Measurements from ENCODE around the gene SLC8A1.

The SLC8A1 gene

DNA sequence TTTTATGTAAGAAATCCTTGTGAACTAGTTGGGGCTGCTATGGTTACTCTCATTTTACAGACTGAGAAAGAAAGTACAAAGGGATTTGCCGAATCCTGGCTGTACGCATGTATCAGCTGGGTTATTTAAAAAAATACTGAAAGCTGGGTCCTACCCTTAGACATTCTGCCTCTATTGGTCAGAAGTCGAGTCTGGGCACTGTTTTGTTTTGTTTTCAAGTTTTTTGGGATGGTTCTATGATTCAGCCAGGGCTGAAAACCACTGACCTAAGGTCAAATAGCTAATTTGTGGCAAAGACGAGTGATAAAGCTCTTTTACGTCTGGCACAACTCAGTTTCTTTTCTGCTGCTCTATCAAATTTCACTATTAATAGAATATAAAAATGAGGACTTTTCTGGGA is 5.9 kb upstream of the SLC8A1 start:
- no peak for DNase-seq

DNA sequence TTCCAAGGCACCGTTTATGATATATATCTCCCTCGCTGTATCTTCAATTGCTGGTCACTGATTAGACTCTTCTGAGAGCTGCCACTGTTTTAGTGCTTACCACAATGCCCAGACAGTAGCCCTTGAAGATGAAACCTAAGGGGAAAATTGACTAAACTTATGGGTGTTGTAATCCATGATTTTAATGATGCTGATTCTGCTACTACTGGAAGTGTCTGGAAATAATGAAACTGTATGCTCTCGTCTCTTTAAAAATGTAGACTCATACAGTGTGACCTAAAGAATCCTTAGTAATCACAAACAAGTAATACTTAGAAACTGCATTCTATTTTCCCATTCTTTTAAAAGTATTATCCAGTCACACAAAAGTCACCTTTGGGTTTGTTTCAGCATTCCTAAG is 5.5 kb upstream of the SLC8A1 start:
- DNase-seq, result peak in 1 of 2 donors; percentile 47

DNA sequence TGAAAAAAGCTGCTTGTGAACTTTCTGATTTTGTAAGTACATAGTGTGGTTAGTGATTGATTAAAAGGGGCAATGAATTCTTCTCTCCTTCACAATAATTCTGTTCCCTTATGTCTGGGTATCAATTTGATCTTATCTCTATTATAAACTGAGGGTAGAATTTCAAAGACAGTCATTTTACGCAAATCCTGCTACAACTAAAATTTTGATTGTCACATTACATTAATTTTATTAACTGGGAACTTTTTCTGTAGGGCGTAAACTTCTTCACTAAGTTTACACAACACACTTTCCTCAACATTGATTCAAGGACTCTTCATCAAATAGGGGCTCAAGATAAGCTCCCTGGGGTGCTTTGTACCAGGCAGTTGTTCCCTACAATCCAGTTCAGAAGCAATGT is 5.0 kb upstream of the SLC8A1 start:
- DNase-seq, result no peak

DNA sequence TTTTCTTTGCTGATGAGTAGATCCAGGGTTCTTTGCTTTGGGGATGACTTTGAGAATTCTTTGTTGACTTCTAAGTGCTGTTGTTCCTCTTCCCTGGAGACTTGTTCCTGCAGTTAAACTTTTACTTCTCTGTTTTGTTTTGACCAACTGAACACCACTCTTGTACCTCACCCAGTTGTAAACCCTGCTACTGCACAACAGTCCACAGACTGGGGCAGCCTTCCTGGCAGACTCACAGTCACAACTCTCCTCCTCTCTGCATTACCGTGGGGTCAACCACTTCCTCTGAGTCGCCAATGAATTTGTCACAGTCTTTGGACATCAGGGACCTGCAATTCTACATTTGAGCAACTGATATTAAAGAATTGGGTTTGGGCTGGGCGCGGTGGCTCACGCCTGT is 3.8 kb upstream of the SLC8A1 start:
- DNase-seq, result peak; percentile 75 to 77

DNA sequence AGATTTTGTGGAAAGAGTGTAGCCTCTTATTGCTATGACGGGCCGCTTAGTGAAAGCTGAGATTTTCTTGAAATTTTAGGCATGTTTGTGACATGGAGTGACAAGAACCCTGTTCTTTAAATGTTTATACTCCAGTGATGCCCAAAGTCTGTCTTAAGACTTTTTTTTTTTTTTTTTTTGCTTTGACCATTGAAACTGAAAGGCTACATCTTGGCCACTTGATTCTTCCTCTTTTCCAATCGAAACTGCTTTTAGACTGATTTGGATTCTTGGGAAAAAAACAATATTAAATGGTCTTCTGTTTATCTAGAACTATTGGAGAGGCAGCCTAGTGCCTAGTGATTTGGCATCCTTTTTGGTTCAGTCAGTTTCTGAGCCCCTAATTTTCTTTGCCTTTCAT is 2.4 kb upstream of the SLC8A1 start:
- peak; percentile 35 to 42 for DNase-seq

DNA sequence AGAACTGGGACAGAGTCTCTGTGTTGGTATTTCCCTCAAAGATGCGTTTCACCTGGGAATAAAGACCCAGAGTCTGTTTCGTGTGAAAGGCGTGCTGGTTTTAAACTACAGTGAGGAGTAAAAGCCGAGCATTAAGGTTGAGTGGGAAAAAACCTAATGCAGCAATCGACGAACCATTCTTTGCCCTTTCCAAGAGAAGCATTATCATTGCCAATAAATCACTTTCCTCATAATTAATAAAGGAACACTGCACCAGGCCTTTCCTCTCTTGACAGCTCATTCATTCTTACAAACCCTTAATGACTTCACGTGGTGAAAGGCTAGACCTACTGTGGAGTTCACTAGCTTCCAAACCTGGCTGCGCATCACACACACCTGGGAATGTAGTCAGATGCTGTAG is 896 bp upstream of the SLC8A1 start:
- DNase-seq, result no peak

DNA sequence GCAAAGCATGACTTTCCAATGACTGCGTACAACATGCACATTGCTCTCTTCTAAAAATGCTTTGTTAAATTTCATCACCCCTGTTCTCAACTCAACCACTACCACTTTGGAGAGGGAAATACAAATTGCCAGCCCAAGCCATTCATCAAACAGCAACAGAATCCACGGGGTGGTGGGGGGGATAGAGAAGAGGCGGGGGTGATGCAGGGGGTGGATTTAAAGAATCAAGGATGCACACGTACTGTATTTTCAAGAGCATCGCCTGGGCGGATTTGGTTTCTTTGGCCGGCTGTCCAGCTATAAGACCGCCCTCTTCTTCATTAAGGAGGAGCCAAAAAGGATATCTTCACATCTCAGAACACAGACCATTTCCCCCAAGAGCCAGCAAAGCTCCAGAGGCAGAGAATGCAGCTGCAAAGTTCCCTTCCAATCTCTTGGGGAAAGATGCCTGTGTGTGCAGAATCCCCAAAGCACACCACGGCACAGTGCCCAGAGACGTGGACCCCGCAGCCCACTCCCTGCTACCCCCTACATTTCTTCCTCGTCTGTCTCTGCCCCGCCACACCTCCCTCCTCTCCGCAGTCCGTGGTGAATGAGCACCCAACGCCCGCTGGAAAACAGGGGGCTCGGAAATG is 977 bp downstream of the SLC8A1 start:
- DNase-seq, result peak; percentile 53 to 61

DNA sequence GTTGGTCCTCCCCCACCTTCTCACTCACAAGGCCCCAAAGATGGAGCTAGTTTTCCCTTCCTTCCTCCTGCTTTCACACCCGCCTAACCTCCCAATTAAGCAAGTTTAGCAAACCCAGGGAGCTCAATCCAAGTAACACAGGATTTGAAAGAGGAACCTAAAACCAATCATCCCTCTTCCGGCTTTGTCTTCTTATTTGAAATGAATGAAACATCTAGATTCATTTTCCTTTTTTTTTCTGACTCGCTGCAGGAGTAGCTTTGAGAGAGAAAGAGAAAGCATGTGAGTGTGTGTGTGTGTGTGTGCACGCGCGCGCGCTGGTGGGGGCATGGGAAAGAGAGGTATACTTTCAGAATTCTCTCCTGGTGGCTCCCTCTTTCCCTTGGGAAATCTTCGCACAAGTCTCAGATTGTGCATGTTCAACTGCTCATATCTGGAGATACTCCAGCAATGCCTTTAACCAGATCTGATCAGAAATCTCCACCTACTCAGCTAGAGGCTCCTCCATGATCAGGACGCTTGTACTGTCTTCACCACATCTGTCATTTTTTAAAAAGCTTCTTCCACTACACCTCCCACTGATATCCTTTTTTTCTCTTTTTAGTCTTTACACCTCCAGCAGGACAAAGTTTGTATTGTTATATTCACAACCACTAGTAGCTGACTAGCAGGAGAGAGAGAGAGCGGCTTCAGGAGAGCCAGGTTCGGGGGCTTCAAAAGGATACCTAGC is 1.7 kb downstream of the SLC8A1 start:
- peak; percentile 80 to 81 for DNase-seq

DNA sequence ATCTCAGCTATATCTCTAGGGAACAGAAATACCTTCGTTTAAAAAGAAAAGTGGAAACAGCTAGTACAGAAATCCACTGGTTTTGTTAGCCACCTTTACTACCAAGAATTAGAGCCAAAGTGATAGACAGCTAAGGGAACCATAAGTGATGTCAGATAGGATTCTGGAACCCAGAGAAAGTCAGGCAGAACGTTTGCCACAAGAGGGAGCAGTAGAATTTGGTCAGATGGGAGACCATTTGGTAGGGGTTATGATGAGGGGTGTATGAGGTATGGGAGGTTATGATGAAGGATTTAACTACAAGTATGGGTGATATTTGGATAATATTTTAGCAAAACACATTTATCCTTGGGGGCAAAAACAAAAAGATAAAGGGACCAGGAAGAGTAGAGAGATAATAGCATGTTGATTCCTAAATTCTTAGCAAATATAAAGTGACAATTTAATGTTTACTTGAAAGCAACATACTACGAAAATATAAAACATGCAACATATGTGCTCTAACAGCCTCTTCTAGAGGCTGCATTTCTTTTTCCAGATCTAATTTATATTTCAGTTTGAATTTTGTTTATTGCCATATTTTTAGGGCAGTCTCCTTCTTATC is 3.3 kb downstream of the SLC8A1 start:
- DNase-seq, result peak; percentile 47 to 77

DNA sequence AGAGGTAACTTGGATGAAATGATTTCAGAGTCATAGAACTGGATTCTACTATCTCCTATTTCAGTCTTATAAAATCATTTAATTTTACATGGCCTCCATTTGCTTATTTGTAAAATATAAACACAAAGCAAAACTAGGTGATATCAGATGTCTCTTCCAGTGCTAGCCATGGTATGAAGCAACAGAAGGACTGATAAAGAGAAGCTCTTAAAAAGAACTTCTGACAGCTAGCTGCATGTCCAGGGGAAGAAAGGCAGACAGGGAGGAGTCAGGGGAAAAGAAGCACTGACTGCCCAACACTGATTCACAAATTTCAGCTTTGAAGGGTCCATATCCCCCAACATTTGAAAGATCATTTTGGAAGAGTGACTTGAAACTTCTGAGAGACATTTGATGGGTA is 6.4 kb downstream of the SLC8A1 start:
- no peak for DNase-seq

DNA sequence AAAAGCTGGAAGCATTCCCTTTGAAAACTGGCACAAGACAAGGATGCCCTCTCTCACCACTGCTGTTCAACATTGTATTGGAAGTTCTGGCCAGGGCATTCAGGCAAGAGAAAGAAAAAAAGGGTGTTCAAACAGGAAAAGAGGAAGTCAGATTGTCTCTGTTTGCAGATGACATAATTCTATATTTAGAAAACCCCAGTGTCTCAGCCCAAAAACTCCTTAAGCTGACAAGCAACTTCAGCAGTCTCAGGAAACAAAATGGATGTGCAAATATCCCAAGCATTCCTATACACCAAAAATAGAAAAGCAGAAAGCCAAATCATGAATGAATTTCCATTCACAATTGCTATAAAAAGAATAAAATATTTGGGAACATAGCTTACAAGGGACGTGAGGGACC is 11.1 kb downstream of the SLC8A1 start:
- DNase-seq, result peak; percentile 71 to 82

DNA sequence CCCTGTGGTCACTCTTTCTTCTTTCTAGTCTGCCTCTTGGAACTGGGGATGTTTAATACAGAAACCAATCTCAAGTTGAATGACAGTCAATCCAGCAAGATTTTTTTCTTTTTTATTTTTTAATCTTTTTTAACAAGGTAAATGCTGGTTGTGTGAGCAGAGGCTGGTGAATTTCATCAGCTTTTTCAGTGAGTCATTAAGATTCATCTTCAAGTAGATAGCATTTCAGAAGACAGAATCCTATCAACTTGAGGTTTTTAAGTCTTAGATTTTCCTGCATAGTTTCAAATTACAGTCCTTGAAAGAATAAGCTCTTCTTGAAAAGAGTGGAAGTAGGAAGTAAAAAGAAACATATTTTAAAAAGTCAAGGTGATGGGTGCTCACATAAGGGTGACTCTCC is 12.4 kb downstream of the SLC8A1 start:
- no peak for DNase-seq

DNA sequence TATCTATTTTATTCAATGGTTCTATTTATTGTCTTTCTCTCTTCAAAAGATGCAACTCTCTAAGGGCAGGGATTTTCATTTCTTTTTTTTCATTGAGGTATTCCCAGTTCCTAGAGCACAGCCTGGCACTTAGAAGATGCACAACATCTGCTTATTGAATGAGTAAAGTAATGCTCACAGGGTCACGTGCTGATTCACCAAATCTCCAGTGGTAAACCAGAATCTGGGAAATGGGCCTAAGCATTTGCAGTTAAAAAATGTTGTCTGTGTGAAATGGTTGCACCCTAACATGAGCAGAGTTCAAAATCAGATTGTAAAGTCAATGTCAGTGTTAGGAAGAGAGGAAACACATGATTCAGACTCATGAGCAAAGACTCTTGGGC is 15.8 kb downstream of the SLC8A1 start:
- DNase-seq, result no peak

DNA sequence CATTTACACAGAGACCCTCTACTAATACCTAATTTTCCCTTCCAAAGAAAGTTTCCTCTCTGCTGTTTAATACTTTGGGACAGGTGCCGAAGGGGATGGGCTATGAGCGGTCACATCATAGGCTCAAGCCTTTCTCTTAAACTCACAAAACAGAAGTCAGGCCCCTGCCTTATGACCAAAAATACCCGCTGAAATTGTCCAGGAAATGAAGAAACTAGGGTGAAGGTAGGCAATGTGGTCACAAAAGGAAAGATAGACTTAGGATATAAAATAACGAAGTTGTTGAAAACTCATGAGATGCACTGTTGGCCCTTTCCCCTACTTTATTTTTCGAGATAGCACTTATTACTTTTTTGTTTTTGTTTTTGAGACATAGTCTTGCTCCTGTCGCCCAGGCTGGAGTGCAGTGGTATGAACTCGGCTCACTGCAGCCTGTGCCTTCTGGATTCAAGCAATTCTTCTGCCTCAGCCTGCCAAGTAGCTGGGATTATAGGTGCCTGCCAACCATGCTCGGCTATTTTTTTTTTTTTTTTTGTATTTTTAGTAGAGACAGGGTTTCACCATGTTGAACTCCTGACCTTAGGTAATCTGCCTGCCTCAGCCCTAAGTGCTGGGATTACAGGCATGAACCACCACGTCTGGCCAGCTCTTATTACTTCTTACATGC is 16.3 kb downstream of the SLC8A1 start:
- peak; percentile 61 to 67 for DNase-seq

DNA sequence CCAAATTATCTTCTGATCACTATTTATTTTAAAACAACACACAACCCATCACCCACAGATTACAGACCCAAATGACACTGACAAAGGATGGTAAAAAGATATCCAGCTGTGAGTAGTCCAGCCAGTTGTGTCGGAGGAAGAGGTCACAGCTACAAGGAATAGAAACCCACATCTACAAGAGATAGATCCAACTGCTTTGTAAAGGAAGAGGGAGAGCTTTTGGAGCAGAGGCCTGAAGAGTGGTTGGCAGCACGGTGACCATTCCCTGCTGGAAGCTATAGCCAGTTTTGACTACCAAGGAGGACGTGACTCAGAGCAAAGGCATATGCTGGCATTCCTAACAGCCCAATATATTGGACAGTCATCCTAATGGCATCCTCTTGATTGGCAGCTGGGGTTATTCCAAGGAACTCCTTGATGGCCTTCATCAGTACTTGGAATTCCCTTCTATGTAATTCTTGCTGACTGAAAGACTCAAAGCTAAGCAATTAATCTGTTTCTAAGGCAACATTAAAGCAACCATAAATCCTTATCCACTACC is 17.1 kb downstream of the SLC8A1 start:
- DNase-seq, result no peak

DNA sequence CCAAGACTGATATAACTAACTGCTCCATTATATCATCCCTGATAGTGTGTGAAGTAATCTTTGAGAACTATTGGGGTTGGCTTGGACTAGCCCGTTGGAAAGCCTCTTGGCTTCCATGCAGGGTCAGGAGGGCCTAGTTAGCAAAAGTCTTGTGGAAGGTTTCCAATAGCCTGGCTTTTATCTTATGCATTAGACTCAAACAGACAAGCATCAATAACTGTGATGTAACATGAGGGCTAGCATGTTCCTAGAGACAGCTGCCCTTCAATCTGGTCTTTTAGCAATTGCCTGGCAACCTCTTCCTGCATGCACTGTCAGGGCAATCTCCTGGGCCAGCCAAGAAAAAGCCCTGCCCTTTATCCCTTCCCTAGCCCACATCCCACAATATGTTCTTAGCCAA is 18.2 kb downstream of the SLC8A1 start:
- no peak for DNase-seq

DNA sequence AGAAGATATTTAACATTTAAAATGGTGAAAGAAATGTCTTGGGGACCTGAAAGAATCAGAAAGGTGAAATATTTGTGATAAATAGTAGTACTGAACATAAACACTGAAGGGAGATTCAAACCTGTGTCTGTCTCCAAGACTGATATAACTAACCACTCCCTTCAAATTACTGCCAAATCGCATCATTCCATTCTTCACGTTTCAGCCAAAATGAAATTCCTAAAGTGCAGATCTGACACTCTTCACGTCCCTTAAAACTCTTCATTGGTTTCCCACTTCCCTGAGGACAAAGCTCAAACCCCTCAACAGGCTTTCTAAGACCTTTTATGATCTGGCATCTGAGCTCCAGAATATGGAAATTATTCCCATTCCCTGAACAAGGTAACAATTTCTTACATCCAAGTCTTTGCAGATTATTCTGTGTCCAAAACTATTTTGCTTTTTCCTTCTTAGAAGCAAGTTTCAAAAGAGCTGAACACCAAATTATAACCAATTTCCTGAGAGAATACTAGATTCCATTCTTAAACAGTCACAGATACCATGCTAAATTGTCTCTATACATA is 18.9 kb downstream of the SLC8A1 start:
- DNase-seq, result no peak

DNA sequence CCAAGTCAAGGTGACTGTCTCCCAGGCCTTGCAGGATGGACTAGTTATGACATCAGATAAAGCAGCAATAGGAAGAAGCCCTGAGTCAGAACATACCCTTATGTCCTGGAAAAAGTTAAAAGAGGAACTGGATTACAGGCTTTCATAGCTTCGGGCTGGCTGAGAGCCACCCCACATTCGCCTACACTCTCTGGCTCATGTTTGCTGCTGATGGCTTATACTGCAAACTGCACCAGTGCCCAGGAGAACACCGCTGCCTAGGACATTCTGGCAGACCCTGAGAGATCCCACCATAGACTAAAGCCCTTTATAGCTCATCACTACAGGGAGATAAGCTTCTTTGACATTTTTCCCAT is 20.3 kb downstream of the SLC8A1 start:
- peak; percentile 75 to 94 for DNase-seq

DNA sequence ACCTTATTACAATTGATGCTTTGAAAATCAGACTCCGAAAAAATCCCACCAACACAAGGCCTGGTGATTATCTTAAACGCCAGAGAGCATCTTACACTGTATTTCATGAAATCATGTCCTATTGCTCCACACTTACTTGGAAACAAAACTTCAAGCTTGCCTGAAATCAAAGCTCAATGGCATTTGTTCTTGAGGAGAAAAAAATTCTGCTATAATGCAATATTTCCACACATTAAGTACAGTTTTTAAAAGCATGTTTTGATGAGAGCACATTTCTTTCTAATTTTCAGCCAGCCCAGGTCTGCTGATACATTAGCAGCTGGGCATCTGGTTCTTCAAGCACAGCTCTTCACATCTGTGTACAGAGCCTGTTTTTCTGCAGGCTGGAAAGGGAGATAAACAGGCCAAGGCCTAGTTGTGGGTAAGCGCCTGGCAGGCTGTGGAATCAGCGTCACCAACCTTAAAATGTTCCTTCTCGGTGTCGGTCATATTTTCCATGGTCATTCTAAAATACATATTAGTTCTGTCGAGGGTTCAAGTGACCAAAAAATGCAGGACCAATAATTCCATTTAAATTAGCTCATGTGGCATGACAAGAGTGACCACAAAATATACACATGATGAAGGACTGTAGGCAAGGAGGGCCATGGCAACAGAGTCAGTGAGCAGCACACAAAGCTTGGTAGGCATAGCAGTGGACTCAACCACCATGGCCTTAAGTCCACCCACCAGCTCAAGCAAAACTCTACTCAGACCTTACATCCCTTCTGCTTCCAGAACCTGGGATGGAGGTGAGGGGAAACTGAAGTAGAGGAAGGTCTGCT is 20.9 kb downstream of the SLC8A1 start:
- DNase-seq, result no peak

DNA sequence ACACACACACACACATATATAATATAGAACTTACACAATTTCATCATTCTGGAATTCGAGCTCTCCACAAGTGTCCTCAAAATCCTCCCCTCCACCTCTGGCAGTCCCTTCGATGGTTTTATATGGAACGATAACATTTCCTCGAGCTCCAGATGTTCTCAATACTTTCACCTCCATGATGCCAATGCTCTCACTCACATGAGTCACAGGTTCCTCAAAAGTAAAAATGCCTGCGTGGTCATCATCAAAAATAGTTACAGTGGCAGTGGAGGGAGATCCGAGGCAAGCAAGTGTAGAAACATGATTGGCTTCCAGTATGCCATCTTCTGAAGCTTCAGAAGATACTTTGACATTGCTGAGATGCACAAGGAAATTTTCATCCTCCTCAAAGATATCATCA is 23.5 kb downstream of the SLC8A1 start:
- peak; percentile 42 to 43 for DNase-seq

DNA sequence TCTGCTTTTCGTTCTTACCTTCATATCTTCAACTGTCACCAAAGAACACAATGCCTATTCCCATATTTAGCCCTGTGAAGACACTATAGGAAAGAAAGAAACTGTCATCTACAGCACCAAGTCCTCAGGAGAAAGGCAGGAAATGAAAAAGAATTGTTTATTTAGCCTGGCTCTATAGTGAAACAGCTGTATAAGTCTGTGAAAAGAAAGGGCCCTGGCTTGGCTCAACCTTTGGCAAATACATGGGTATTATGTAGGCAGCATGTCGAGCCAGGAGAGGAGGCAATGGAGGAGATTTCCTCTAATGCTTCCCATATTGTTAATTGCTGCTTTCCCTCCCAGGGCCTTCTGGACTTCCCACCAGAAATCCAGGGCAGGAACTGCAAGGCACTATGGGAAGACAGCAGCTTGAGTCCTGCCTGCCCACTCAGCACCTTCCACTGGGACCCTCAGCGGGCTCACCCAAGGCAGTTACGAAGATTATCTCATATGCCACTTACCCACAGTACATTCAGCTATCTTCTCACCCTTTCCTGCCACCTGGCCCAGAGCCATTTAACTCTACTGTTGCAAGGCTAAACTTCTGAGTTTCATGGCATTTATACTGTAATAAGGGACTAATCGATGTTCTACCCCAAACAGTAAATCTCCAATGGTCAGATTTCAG is 30.1 kb downstream of the SLC8A1 start:
- no peak for DNase-seq

DNA sequence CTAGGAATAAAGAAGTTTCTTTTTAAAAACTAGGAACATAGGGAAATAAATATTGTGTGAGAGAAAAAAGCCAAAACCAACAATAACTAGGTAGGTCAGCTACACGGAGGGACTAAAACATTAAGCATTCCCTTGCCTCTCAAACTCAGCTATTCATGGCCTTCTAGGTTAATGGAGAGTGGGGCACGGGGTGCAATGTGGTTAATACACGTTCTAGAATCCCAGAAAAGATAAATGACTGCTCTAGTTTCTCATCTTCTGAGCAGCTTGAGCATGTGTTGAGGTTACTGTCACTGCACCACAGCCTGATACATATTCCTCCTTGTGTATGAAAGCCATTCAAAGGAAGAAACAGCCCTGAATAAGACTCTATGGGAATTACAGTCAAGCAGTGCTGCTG is 31.4 kb downstream of the SLC8A1 start:
- no peak for DNase-seq
